Measurements from ENCODE around the gene LCE4A.

The LCE4A gene

GRCh38 chr1:152747831-152748230, 39.9 kb downstream of the LCE4A start:
- Histone ChIP-seq H4K20me1 (ENCODE audit: insufficient read depth, low read length) (no peaks in the 10 kb centered on the region), H3K36me3 (ENCODE audit: insufficient read depth, low read length) (no peaks in the 10 kb centered on the region), H3K27me3 (ENCODE audit: insufficient read depth, low read length, poor library complexity) (peaks cover 6% of the 10 kb centered on the region), H3K4me3 (ENCODE audit: low read depth in 1 of 2, low read length in 2 of 2) (no peak overlapping the region), H3K27ac (ENCODE audit: low read length) (no peak overlapping the region), H2AFZ (ENCODE audit: low read depth, low read length) (no peak overlapping the region), H3K9me3 (ENCODE audit: insufficient read depth, low read length, severe bottlenecking) (no peaks in the 10 kb centered on the region), H3K9ac (ENCODE audit: low read depth, low read length) (no peak overlapping the region), H3K79me2 (ENCODE audit: insufficient read depth, low read length) (no peaks in the 10 kb centered on the region), H3K4me2 (ENCODE audit: insufficient read depth, low read length) (no peak overlapping the region), H3K4me1 (ENCODE audit: insufficient read depth, low read length) (no peaks in the 10 kb centered on the region)
- DNase-seq = no peak
- ATAC-seq (ENCODE audit: insufficient read depth, low read depth) = no peak
- TF ChIP-seq CTCF (IDR thresholded peaks at IDR 0.05; ENCODE audit: borderline replicate concordance, extremely low read depth, low read length, poor library complexity, severe bottlenecking) = no peak
- TF ChIP-seq EZH2 (IDR thresholded peaks at IDR 0.05; ENCODE audit: borderline replicate concordance, low read depth, low read length, severe bottlenecking) = no peak

- Histone ChIP-seq H3K4me1 (ENCODE audit: insufficient read depth, low read length) (no peaks in the 10 kb centered on the region), H3K9me3 (ENCODE audit: insufficient read depth, low read length, severe bottlenecking) (no peaks in the 10 kb centered on the region), H3K36me3 (ENCODE audit: insufficient read depth, low read length) (no peaks in the 10 kb centered on the region), H3K27me3 (ENCODE audit: insufficient read depth, low read length, poor library complexity) (peaks cover 6% of the 10 kb centered on the region), H3K27ac (ENCODE audit: low read length) (no peak overlapping the region), H3K4me3 (ENCODE audit: low read depth in 1 of 2, low read length in 2 of 2) (no peak overlapping the region), H4K20me1 (ENCODE audit: insufficient read depth, low read length) (no peaks in the 10 kb centered on the region), H3K9ac (ENCODE audit: low read depth, low read length) (no peak overlapping the region), H2AFZ (ENCODE audit: low read depth, low read length) (no peak overlapping the region), H3K4me2 (ENCODE audit: insufficient read depth, low read length) (no peak overlapping the region), H3K79me2 (ENCODE audit: insufficient read depth, low read length) (no peaks in the 10 kb centered on the region)
- no peak for TF ChIP-seq EZH2 (IDR thresholded peaks at IDR 0.05; ENCODE audit: borderline replicate concordance, low read depth, low read length, severe bottlenecking)
- TF ChIP-seq CTCF (IDR thresholded peaks at IDR 0.05; ENCODE audit: borderline replicate concordance, extremely low read depth, low read length, poor library complexity, severe bottlenecking) = no peak
- DNase-seq (no peak), ATAC-seq (ENCODE audit: insufficient read depth, low read depth) (no peak)
Measured at GRCh38 chr1:152752225-152752624, 44.3 kb downstream of the LCE4A start.

GRCh38 chr1:152753586-152753985, 45.6 kb downstream of the LCE4A start:
- Histone ChIP-seq H3K9ac (ENCODE audit: low read depth, low read length) (no peak overlapping the region), H3K36me3 (ENCODE audit: insufficient read depth, low read length) (no peaks in the 10 kb centered on the region), H3K27me3 (ENCODE audit: insufficient read depth, low read length, poor library complexity) (peaks cover 2% of the 10 kb centered on the region), H4K20me1 (ENCODE audit: insufficient read depth, low read length) (no peaks in the 10 kb centered on the region), H3K9me3 (ENCODE audit: insufficient read depth, low read length, severe bottlenecking) (no peaks in the 10 kb centered on the region), H3K4me1 (ENCODE audit: insufficient read depth, low read length) (no peaks in the 10 kb centered on the region), H3K4me3 (ENCODE audit: low read depth in 1 of 2, low read length in 2 of 2) (no peak overlapping the region), H2AFZ (ENCODE audit: low read depth, low read length) (no peak overlapping the region), H3K27ac (ENCODE audit: low read length) (no peak overlapping the region), H3K79me2 (ENCODE audit: insufficient read depth, low read length) (no peaks in the 10 kb centered on the region), H3K4me2 (ENCODE audit: insufficient read depth, low read length) (no peak overlapping the region)
- TF ChIP-seq CTCF (IDR thresholded peaks at IDR 0.05; ENCODE audit: borderline replicate concordance, extremely low read depth, low read length, poor library complexity, severe bottlenecking) = no peak
- no peak for TF ChIP-seq EZH2 (IDR thresholded peaks at IDR 0.05; ENCODE audit: borderline replicate concordance, low read depth, low read length, severe bottlenecking)
- no peak for ATAC-seq (ENCODE audit: insufficient read depth, low read depth)
- DNase-seq = no peak

GRCh38 chr1:152756872-152757271, 48.9 kb downstream of the LCE4A start:
- Histone ChIP-seq H4K20me1 (ENCODE audit: insufficient read depth, low read length) (no peaks in the 10 kb centered on the region), H2AFZ (ENCODE audit: low read depth, low read length) (no peak overlapping the region), H3K79me2 (ENCODE audit: insufficient read depth, low read length) (no peaks in the 10 kb centered on the region), H3K4me1 (ENCODE audit: insufficient read depth, low read length) (no peaks in the 10 kb centered on the region), H3K4me3 (ENCODE audit: low read depth in 1 of 2, low read length in 2 of 2) (no peak overlapping the region), H3K4me2 (ENCODE audit: insufficient read depth, low read length) (no peak overlapping the region), H3K9me3 (ENCODE audit: insufficient read depth, low read length, severe bottlenecking) (no peaks in the 10 kb centered on the region), H3K27ac (ENCODE audit: low read length) (no peak overlapping the region), H3K9ac (ENCODE audit: low read depth, low read length) (no peak overlapping the region), H3K36me3 (ENCODE audit: insufficient read depth, low read length) (no peaks in the 10 kb centered on the region), H3K27me3 (ENCODE audit: insufficient read depth, low read length, poor library complexity) (peaks cover 2% of the 10 kb centered on the region)
- ATAC-seq (ENCODE audit: insufficient read depth, low read depth) (no peak), DNase-seq (no peak)
- no peak for TF ChIP-seq EZH2 (IDR thresholded peaks at IDR 0.05; ENCODE audit: borderline replicate concordance, low read depth, low read length, severe bottlenecking)
- no peak for TF ChIP-seq CTCF (IDR thresholded peaks at IDR 0.05; ENCODE audit: borderline replicate concordance, extremely low read depth, low read length, poor library complexity, severe bottlenecking)

All from DND-41 (cell line).